Raji (cell line): ENCODE data around the gene TRH.

Source experiments
- POLR2A ChIP-seq: IDR thresholded peaks from 2 replicates; pipeline ENCODE4 v1.6.1; 2011; ENCODE audit warnings: low read depth, low read length, control low read depth; ENCODE audit not compliant: insufficient read depth

Gene TRH, protein sequence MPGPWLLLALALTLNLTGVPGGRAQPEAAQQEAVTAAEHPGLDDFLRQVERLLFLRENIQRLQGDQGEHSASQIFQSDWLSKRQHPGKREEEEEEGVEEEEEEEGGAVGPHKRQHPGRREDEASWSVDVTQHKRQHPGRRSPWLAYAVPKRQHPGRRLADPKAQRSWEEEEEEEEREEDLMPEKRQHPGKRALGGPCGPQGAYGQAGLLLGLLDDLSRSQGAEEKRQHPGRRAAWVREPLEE

DNA sequence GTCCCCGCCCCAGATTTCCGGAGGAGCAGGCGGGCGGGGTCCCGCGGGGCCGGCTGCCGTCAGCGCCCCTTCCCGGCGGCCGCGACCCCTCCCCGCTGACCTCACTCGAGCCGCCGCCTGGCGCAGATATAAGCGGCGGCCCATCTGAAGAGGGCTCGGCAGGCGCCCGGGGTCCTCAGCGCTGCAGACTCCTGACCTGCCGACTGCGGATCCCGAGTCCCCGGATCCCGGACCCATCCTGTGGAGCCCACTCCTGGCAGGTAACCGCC, at the start of gene TRH:
TSS of gene TRH (plus strand) at position 157 of the 269 bp plus-strand sequence. CDS start 1,097 bp downstream, outside the sequence.
- TF ChIP-seq POLR2A, result no peak

DNA sequence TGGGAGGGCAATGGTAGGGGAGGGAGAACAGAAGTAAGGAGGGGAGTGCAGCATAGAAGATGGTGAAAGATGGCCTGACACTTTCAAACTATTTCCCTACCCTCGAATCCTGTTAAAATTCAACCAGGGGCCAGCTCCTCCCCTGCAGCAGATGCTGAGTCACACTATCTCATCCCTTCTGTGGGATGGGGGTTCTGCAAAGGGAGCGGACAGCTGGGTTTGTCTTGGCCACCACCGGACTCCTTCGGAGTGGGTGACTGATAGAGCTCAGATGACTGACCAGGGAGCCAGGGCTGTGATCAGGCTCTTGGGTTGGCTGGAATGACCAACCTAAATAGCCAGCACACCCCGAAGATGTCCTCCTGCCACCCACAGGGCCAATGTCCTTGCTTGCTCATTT, 47.4 kb upstream of the TRH start:
- TF ChIP-seq POLR2A, result no peak

DNA sequence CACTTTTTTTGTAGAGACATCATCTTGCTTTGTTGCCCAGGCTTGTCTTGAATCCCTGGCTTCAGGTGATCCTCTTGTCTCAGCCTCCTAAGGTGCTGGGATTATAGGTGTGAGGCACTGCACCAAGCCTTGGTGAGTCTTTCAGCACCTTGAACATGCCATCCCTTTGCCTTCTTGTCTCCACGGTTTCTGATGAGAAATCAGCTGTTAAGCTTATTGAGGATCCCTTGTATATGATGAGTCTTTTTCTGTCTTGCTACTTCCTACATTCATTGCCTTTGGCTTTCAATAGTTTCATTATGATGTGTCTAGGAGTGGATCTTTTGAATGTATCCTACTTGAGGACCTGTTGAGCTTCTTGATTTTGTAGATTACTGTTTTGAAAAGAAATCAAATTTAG, 45.1 kb upstream of the TRH start:
- no peak for TF ChIP-seq POLR2A

DNA sequence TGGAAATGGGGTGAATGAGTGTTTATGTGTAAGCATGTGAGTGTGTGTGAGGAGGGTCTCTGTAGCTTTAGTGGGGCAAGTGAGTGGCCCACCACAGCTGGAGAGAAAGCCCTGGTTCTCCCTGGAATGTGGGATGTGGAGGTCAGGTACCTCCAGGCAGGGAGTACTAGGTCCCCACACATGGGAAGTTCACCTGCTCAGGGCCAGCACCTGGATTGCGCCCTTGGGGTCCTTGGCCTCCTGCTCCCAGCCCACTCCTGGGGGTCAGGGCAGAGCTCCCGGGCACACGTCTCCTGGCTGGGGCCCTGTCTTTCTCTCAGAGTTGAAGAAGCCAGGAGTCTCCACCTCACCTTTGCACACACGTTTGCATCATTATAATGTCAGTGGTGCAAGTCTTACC, 41.0 kb upstream of the TRH start:
- TF ChIP-seq POLR2A, result no peak

DNA sequence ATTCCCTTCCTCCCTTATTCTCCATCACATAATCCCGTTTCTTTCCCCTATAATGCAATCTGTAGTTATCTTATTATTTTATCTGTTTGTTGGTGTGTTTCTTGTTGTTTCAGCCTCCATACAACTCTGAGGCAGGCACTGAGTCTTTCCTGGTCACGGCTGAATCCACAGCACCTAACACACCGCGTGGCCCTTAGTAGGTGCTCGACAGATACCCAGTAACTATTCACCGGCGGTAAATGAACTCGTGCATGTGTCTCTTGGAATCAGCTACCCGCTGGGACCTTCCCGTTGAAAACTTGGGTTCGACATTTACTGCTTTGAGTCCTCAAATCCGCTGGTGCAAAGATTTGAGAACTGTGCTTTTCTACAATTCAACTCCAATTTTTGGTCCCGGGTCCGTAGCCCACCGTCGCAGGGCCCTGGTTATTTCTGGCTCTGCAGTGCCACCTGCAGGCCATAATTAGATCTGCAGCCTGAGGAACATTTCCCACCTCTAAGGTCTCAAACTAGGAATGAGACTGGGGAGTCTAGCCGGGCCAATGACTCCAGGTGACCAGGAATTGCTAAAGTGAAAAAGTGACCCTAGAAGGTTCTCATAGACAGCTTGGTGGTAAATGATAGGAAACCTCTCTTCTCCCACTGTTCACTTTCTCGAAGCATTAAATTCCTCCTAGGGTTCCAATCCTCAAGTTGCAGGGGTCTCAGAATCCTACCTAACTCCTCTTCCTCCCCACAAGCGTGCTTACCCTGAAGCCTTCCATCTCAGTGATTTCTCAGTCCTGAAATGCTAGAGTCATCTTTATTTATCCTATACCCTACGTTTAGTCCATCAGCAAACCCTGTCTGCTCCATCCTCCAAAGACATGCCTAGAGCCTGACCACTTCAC, 40.0 kb upstream of the TRH start:
- TF ChIP-seq POLR2A, result no peak

DNA sequence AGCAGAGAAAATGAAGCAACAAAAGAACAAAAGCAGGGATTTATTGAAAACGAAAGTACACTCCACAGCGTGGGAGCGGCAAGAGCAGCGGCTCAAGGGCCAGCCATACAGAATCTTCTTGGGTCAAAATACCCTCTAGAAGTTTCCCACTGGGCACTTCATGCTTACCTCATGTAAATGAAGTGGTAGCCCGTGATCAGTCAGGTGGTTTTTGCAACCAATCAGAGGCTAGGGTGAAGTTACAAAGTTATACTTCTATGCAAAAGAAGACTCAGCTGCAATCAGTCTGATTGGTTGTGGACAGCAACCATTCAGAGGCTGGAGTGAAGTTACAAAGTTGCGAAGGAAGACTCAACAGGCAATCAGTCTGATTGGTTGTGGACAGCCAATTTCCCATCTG, 37.8 kb upstream of the TRH start:
- no peak for TF ChIP-seq POLR2A

DNA sequence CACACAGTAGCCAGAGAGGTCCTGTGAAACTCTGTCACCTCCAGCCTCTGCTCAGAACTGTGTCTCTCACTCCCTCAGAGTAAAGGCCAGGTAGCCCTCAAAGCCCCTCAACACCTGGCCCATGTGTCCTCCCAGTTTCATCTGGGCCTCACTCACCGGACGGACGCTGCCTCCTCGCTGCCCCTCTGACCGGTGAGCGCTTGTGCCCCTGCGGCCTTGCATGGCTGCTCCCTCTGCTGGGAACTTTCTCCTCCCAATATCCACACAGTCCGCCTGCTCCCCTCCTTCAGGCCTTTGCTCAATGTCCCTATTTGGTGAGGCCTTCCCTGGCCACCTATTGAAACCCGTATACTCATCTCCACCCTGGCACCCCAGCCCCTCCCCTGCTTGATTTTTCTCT, 36.8 kb upstream of the TRH start:
- TF ChIP-seq POLR2A, result no peak

DNA sequence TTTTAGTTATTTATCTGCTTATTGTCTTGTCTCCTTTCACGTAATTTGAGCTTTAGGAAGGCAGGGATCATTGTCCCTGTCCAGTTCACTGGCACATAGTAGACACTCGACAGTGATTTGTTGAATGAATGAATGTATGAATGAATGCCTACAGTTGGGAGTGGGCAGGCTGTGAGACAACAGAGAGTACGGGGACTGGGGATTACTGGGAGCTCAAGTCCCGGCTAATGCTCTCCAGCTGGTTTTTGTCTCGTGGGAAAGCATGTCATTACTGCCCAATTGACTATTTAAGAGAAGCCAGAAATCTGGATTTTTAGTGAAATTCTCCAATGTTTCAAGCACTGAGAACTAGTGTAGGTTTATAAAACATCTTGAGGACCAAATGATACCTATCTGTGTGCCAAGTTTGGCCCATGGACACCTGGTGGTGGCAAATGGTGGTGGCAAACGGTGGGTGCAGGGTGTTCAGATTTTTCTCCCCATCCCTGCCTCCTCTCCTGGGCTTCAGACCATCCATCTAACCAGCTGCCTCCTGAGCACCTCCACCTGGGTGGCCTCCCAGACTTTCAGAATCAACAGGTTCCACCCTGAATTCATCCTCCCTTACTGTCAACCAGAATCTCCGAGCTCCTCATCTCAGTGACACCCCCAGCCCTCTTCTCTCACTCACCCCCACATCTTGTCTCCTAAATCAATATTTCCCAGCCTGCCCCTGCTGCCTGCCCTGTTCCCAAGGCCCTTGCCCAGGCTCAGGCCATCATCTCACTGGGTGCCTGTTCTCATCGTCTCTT, 36.2 kb upstream of the TRH start:
- no peak for TF ChIP-seq POLR2A

DNA sequence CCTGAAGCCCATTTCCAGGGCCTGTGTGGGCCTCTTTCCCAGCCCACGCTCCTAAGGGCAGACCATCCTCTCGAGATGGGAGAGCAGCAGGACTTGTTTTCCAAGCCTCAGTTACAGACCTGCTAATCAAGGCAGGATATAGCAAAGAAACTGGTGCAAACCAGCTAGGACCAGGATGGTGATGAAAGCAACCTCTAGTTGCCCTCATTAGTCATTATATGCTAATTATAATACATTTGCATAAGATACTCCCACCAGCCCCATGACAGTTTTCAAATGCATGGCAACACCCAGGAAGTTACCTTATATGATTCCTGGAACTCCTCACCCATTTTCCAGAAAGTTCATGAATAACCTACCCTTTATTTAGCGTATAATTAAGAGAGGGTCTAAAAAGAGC, 34.4 kb upstream of the TRH start:
- no peak for TF ChIP-seq POLR2A

DNA sequence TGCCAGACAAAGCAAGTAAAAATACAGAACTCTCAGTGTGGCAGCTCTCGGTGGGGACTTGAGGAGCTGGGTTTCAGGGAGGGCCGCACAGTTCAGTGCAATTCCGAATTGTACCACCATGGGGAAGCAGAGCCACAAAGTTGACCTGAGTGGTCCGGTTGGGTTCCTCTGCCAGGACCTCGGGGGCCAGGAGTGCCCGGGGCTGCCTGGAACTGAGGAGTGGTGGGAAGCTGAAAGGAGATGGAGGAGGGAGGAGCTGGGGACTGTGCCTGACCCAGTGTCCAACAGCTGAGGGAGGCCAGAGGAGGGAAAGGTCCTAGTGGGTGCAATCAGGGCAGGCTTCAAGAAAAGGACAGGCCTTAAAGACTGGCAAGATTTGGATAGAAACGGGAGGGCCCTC, 32.2 kb upstream of the TRH start:
- no peak for TF ChIP-seq POLR2A

DNA sequence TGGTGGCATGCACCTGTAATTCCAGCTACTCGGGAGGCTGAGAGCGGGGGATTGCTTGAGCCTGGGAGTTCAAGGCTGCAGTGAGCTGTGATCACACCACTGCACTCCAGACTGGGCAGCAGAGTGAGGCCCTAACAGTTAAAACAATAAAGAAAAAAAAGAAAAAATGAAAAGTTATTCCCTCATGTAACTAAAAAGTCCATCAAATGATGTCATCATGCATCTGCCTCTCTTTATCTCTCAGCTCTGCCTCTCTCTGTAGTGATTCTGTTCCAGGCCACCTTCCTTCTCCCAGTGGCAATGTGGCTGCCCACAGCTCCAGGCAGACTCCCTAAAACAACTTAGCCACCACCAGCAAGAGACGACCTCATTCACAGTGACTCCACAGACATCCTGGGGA, 31.5 kb upstream of the TRH start:
- no peak for TF ChIP-seq POLR2A

DNA sequence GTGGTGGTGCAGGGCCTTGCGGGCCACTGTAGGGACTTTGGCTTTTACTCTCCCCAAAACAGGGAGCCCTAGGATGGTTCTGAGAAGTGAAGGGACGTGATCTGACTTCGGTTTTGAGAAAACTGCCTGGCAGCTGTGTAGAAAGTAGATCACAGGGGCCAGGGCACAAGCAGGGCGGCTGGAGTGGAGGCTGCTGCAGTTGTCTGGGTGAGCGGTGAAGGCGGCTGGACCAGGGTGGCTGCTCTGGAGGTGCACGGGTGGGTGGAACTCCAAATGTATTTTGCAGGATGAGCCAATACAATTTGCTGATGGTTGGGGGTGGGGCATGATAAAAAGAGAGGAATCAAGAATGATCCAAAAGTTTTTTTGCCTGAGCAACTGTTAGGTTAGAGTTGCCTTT, 29.8 kb upstream of the TRH start:
- no peak for TF ChIP-seq POLR2A

DNA sequence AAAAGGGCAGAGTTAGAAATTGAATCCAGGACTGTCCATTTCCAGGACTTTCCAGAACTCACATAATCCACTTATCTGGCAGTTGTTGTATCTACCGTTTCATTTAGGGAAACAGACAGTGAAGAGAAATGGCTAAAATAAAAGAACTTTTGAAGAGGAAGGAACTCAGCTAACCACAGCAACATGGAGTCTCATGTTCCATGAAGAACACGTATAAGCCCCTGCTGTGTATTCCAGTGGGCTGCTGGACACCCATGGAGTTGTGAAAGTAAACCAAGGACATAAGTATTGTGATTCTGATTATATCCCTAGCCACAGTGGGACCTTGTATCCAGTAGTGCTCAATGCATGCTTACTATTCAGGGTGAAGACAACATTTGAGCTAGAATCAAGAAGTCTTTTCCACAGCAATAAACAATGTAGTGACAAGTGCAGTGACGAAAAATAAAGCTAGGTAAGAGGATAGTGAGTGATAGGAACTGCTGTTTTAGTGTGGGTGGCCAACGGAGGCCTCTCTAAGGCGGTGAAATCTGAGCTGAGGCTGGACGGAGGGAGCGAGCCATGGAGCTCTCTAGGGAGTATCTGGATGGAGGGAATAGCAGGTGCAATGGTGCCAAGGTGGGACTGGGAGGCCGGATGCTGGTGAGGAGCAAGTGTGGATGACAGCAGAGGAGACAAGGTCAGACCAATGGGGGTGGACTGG, 26.8 kb upstream of the TRH start:
- TF ChIP-seq POLR2A, result no peak

DNA sequence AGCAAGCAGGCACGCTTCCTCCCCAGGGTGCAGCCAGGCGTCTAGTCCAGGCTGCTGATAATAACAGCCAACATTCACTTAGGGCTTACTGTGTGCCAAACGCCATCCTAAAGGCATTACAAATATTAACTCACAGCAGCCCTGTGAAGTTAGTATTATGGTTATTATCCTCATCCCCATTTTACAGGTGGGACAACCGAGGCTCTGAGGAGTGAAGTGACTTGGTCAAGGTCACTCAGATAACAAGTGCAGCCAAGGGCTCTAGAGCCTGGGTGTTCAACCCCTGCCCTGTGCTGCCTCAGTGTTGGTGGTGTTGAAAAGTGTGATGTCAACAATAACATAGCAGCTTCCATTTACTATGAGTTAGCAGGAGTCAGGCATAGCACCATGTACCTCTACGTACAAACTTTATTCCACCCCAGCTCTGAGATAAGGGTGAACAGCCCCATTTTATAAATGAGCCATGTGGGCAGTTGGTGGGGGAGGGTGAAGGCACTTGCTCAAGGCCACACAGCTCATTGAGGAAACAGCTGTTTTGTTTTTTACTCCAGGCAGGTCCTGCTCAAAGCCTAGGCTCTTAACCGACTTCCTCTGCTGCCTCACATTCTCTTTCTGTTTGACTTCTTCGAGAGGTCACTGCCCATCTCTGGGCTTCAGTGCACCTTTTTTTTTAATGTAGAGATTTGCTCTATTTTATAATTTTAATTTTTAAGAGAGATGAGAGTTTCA, 24.0 kb upstream of the TRH start:
- no peak for TF ChIP-seq POLR2A
